BJ (cell line): ENCODE measurements around the gene SKAP1. TPM values are rescaled to one million over a fixed set of nuclear protein-coding genes. Genes with fewer than 3 reads are reported as not detected.

Experiments
- CTCF ChIA-PET: fragments of 350-600 bp; formaldehyde crosslinking; extraction: SDS; loops from one replicate; lab custom pipeline; 2021; ENCODE audit warnings: antibody characterized with exemption, inconsistent platforms; lab: Yijun Ruan, JAX
- POLR2A ChIA-PET: fragments of 300-600 bp; sonication (Branson Sonifier 250); formaldehyde crosslinking; extraction: SDS; loops from one replicate; lab custom pipeline; 2021; ENCODE audit warnings: antibody characterized with exemption; lab: Charles Lee
- DNase-seq: peaks from one replicate; pipeline ENCODE4 v3.0.0-alpha.2; 2011; ENCODE audit warnings: low read depth
- H3K27me3 ChIP-seq: 2 replicates; pipeline ENCODE4 v1.6.0; 2011; ENCODE audit warnings: low read length; ENCODE audit not compliant: control insufficient read depth, insufficient read depth
- H3K36me3 ChIP-seq: 2 replicates; pipeline ENCODE4 v1.5.1; 2011; ENCODE audit warnings: low read length; ENCODE audit not compliant: control insufficient read depth, insufficient read depth
- H3K4me3 ChIP-seq: 2 replicates; pipeline ENCODE4 v1.5.1; 2011; ENCODE audit warnings: low read depth, mild to moderate bottlenecking, control low read depth, low read length
- polyA minus RNA-seq: library from RNA; depleted of rRNA, polyadenylated mRNA; stranded (reverse); fragments of >200 nt; gene quantifications from 2 replicates; pipeline ENCODE4 v1.2.3, GENCODE V29; 2011; rRNA and poly(A)+ RNA removed
- polyA plus RNA-seq: library from polyadenylated mRNA; depleted of rRNA; stranded (reverse); fragments of >200 nt; gene quantifications from 2 replicates; pipeline ENCODE4 v1.2.3, GENCODE V29; 2011; rRNA removed
- TF ChIP-seq, protein P1 (sequence below): IDR thresholded peaks from 2 replicates; pipeline ENCODE4 v1.5.1; 2011; ENCODE audit warnings: low read depth, mild to moderate bottlenecking, control low read depth, inconsistent platforms, low read length, moderate library complexity; ENCODE audit not compliant: insufficient read depth

The SKAP1 gene
- not detected in 2 replicates for polyA plus RNA-seq
- not detected in 2 replicates for polyA minus RNA-seq

DNA sequence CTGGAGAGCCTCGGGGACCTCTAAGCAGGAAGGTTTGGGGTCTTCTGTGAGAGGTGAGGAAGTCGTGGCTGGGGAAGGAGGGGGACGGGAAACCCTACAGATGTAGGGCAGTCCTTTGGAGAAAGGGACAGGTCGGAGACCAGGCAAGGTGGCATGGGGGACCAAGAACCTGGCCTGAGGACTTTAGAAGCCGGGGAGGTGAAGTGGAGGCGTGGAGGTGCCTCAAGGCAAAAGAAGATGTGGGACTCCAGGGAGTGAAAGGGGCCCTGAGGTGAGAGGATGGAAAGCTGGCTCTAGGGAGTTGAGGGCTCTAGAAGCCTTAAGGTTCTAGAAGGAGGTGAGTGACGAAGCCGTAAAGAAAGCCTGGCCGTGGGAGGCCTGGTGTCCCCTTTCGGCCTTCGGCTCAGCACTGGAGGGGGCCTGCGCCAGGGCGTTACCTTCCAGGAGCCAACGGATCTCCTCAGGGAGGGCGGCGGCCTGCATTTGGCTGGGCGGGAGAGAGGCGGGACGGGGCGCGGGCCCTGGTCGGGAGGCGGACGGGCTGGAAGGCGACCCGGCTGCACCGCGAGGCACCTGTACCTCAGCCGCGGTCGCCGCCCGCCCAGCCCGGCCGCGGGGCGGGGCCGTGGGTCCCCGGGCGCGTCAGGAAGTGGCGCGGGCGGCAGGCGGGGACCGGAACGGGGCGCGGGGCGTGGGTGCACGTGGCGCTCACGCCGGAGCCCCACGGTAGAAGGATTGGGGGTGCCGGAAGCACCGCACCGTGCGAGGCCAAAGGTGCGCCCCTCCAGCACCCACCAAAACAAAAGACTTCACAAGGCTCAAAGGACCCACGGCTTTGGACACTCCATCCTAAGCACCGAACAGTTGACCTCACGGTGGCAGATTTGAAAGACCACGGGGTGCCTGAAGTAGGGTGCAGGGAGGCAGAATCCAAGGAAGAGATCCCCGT, at the start of gene SKAP1:
Gene SKAP1, minus strand, starts transcription at position 577 of the 949 bp plus-strand sequence.
- TF ChIP-seq, protein P1, sequence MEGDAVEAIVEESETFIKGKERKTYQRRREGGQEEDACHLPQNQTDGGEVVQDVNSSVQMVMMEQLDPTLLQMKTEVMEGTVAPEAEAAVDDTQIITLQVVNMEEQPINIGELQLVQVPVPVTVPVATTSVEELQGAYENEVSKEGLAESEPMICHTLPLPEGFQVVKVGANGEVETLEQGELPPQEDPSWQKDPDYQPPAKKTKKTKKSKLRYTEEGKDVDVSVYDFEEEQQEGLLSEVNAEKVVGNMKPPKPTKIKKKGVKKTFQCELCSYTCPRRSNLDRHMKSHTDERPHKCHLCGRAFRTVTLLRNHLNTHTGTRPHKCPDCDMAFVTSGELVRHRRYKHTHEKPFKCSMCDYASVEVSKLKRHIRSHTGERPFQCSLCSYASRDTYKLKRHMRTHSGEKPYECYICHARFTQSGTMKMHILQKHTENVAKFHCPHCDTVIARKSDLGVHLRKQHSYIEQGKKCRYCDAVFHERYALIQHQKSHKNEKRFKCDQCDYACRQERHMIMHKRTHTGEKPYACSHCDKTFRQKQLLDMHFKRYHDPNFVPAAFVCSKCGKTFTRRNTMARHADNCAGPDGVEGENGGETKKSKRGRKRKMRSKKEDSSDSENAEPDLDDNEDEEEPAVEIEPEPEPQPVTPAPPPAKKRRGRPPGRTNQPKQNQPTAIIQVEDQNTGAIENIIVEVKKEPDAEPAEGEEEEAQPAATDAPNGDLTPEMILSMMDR: no peak
- Histone ChIP-seq H3K27me3 (peaks cover 37% of the 10 kb centered on the region), H3K4me3 (no peak within 1 kb of the TSS), H3K36me3 (no peaks in the 10 kb centered on the region)
- ChIA-PET CTCF (no interaction called here), POLR2A (no interaction called here)
- no peak for DNase-seq

DNA sequence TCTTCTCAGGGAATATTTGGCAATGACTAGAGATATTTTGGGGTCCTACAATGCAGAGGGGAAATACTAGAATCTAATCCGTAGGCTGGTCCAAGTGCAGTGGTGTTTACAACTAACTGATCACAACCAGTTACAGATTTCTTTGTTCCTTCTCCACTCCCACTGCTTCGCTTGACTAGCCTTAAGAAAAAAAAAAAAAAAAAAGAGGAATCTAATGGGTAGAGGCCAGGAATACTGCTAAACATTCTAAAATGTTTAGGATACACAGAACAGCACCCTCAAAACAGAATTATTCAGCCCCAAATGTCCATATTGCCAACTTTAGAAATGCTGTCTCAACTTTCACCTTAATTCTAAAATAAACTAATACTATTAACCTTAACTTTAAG, 49.0 kb upstream of the SKAP1 start:
- Histone ChIP-seq H3K27me3 (no peaks in the 10 kb centered on the region), H3K4me3 (no peak overlapping the region), H3K36me3 (no peaks in the 10 kb centered on the region)
- no peak for DNase-seq
- ChIA-PET CTCF (no interaction called here), POLR2A (no interaction called here)
- TF ChIP-seq, protein P1: no peak

DNA sequence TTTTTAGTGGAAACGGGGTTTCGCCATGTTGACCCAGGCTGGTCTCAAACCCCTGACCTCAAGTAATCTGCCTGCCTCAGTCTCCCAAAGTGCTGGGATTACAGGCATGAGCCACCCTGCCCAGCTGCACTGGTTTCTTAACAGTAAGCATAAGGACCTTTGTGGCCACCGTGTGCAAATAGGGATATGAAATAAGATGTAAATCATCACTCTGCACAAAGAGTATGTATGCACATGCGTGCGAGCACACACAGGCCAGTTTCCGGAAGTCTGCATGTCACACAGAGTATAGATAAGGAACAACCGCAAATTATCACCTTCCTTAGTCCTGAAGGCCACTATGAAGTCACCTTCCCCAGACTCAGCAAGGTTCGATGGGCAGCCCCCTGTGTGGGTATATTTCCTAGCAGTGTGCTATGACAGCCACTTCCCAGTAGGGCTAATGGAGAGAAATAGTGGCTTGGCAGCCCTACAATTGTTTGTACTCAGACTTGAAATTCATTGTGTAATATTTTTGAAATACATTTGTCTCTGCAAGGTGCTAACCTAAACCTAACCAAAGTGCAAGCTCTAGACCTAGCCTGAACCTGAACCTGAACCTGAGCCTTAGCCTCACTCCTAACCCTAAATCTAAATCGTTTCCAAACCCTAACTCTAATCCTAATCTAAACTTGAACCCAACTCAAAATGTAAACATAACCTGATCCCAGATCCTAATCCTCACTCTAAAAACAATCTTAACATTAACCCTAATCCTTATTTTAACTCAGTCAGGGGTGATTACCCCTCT, 48.4 kb upstream of the SKAP1 start:
- Histone ChIP-seq H3K27me3 (no peaks in the 10 kb centered on the region), H3K4me3 (no peak overlapping the region), H3K36me3 (no peaks in the 10 kb centered on the region)
- CTCF ChIA-PET: interaction anchor here (1.2 kb wide), 1 partner anchor 21 kb away, joined by 4 read pairs; no protein-coding TSS in a partner anchor
- DNase-seq: no peak
- TF ChIP-seq, protein P1: no peak
- POLR2A ChIA-PET: no interaction called here

DNA sequence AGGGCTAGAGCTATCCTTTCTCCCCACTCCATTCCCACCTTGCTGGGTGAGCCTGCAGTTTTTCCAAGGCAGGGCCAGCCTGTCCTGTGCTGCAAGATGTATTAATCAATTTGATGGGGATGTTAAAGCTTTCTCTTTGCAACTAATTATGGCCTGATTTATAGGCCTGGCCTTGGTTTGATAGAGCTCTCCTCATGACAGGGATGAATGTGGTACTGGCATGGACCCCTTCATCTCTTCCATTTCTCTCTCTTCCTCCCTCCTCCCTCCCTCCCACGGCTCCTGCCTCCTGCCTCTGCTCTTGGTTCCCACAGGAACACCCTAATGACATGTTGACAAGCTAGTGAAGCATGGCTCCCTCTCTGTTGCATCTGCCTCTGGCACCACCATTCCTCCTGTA, 47.2 kb upstream of the SKAP1 start:
- TF ChIP-seq, protein P1: no peak
- CTCF ChIA-PET: interaction anchor here (1.2 kb wide), 1 partner anchor 20 kb away, joined by 4 read pairs; no protein-coding TSS in a partner anchor

More for the DNA sequence above, 47.2 kb upstream of the SKAP1 start:
- no peaks in the 10 kb centered on the region for H3K36me3 ChIP-seq
- POLR2A ChIA-PET: no interaction called here
- H3K27me3 ChIP-seq: no peaks in the 10 kb centered on the region
- DNase-seq: no peak
- no peak overlapping the region for H3K4me3 ChIP-seq
